ENCODE data around the gene OGFR.
A peak's percentile ranks its signal among the peaks of the same experiment; 100 is the strongest.

Gene OGFR

GRCh38 chr20:62815066-62815991 lies 10.7 kb downstream of the OGFR start:
- H3K27me3 ChIP-seq (ENCODE audit: control insufficient read depth, insufficient read depth, low read length, poor library complexity, severe bottlenecking), result peaks cover 28% of the 10 kb centered on the region
- no peaks in the 10 kb centered on the region for H3K9me3 ChIP-seq (ENCODE audit: control insufficient read depth, low read length)
- no peaks in the 10 kb centered on the region for H3K36me3 ChIP-seq (ENCODE audit: control insufficient read depth, insufficient read depth, low read length)
- H3K27ac ChIP-seq (ENCODE audit: insufficient read depth, low read depth, low read length, poor library complexity, severe bottlenecking), result peak overlapping the region; percentile 27
- H3K4me1 ChIP-seq (ENCODE audit: control insufficient read depth, insufficient read depth, low read length), result peaks cover 27% of the 10 kb centered on the region
- WGBS, 2 experiments, result 15% methylated on average over 24 of the region's 24 CpGs
- no peak overlapping the region for H3K4me3 ChIP-seq (ENCODE audit: insufficient read depth, low read depth, low read length)

GRCh38 chr20:62816031-62816883 lies 11.6 kb downstream of the OGFR start:
- no peaks in the 10 kb centered on the region for H3K9me3 ChIP-seq (ENCODE audit: control insufficient read depth, low read length)
- no peak overlapping the region for H3K27ac ChIP-seq (ENCODE audit: insufficient read depth, low read depth, low read length, poor library complexity, severe bottlenecking)
- peaks cover 27% of the 10 kb centered on the region for H3K4me1 ChIP-seq (ENCODE audit: control insufficient read depth, insufficient read depth, low read length)
- WGBS, 2 experiments, result 1% methylated on average over 57 of the region's 57 CpGs
- H3K36me3 ChIP-seq (ENCODE audit: control insufficient read depth, insufficient read depth, low read length), result no peaks in the 10 kb centered on the region
- H3K4me3 ChIP-seq (ENCODE audit: insufficient read depth, low read depth, low read length), result peak overlapping the region; percentile 33
- peaks cover 28% of the 10 kb centered on the region for H3K27me3 ChIP-seq (ENCODE audit: control insufficient read depth, insufficient read depth, low read length, poor library complexity, severe bottlenecking)

- Histone ChIP-seq H3K36me3 (ENCODE audit: control insufficient read depth, insufficient read depth, low read length) (no peaks in the 10 kb centered on the region), H3K27me3 (ENCODE audit: control insufficient read depth, insufficient read depth, low read length, poor library complexity, severe bottlenecking) (peaks cover 28% of the 10 kb centered on the region), H3K27ac (ENCODE audit: insufficient read depth, low read depth, low read length, poor library complexity, severe bottlenecking) (no peak within 1 kb of the TSS), H3K9me3 (ENCODE audit: control insufficient read depth, low read length) (no peaks in the 10 kb centered on the region), H3K4me3 (ENCODE audit: insufficient read depth, low read depth, low read length) (peak within 1 kb of the TSS; percentile 33), H3K4me1 (ENCODE audit: control insufficient read depth, insufficient read depth, low read length) (peaks cover 27% of the 10 kb centered on the region)
- 8% methylated on average over 108 of the region's 108 CpGs for WGBS, 2 experiments
Measured at GRCh38 chr20:62816884-62817873, 12.5 kb downstream of the OGFR start, which contains the start of gene COL9A3. TSS of gene COL9A3 (plus strand) at chr20:62817050. CDS start at chr20:62817065, 15 bp downstream.

GRCh38 chr20:62817975-62818591 lies 13.4 kb downstream of the OGFR start:
- H3K27ac ChIP-seq (ENCODE audit: insufficient read depth, low read depth, low read length, poor library complexity, severe bottlenecking), result peak overlapping the region; percentile 55
- WGBS, 2 experiments, result 85 to 88% methylated on average over 12 of the region's 12 CpGs
- H3K27me3 ChIP-seq (ENCODE audit: control insufficient read depth, insufficient read depth, low read length, poor library complexity, severe bottlenecking), result peaks cover 28% of the 10 kb centered on the region
- no peaks in the 10 kb centered on the region for H3K36me3 ChIP-seq (ENCODE audit: control insufficient read depth, insufficient read depth, low read length)
- H3K4me3 ChIP-seq (ENCODE audit: insufficient read depth, low read depth, low read length), result peak overlapping the region; percentile 33
- H3K4me1 ChIP-seq (ENCODE audit: control insufficient read depth, insufficient read depth, low read length), result peaks cover 27% of the 10 kb centered on the region
- H3K9me3 ChIP-seq (ENCODE audit: control insufficient read depth, low read length), result no peaks in the 10 kb centered on the region

GRCh38 chr20:62818592-62819493 lies 14.2 kb downstream of the OGFR start:
- H3K4me3 ChIP-seq (ENCODE audit: insufficient read depth, low read depth, low read length), result no peak overlapping the region
- WGBS, 2 experiments, result 79 to 81% methylated on average over 25 of the region's 25 CpGs
- H3K27me3 ChIP-seq (ENCODE audit: control insufficient read depth, insufficient read depth, low read length, poor library complexity, severe bottlenecking), result peaks cover 28% of the 10 kb centered on the region
- no peaks in the 10 kb centered on the region for H3K36me3 ChIP-seq (ENCODE audit: control insufficient read depth, insufficient read depth, low read length)
- H3K27ac ChIP-seq (ENCODE audit: insufficient read depth, low read depth, low read length, poor library complexity, severe bottlenecking), result no peak overlapping the region
- peaks cover 34% of the 10 kb centered on the region for H3K4me1 ChIP-seq (ENCODE audit: control insufficient read depth, insufficient read depth, low read length)
- no peaks in the 10 kb centered on the region for H3K9me3 ChIP-seq (ENCODE audit: control insufficient read depth, low read length)

GRCh38 chr20:62819494-62820174 lies 15.0 kb downstream of the OGFR start:
- Histone ChIP-seq H3K27me3 (ENCODE audit: control insufficient read depth, insufficient read depth, low read length, poor library complexity, severe bottlenecking) (peaks cover 28% of the 10 kb centered on the region), H3K9me3 (ENCODE audit: control insufficient read depth, low read length) (no peaks in the 10 kb centered on the region), H3K4me1 (ENCODE audit: control insufficient read depth, insufficient read depth, low read length) (peaks cover 40% of the 10 kb centered on the region), H3K36me3 (ENCODE audit: control insufficient read depth, insufficient read depth, low read length) (no peaks in the 10 kb centered on the region), H3K4me3 (ENCODE audit: insufficient read depth, low read depth, low read length) (no peak overlapping the region), H3K27ac (ENCODE audit: insufficient read depth, low read depth, low read length, poor library complexity, severe bottlenecking) (no peak overlapping the region)
- WGBS, 2 experiments, result 88 to 90% methylated on average over 16 of the region's 16 CpGs

- H3K36me3 ChIP-seq (ENCODE audit: control insufficient read depth, insufficient read depth, low read length), result no peaks in the 10 kb centered on the region
- peaks cover 34% of the 10 kb centered on the region for H3K4me1 ChIP-seq (ENCODE audit: control insufficient read depth, insufficient read depth, low read length)
- H3K9me3 ChIP-seq (ENCODE audit: control insufficient read depth, low read length), result no peaks in the 10 kb centered on the region
- WGBS, 2 experiments, result 91 to 92% methylated on average over 23 of the region's 23 CpGs
- H3K27ac ChIP-seq (ENCODE audit: insufficient read depth, low read depth, low read length, poor library complexity, severe bottlenecking), result no peak overlapping the region
- H3K4me3 ChIP-seq (ENCODE audit: insufficient read depth, low read depth, low read length), result no peak overlapping the region
- peaks cover 28% of the 10 kb centered on the region for H3K27me3 ChIP-seq (ENCODE audit: control insufficient read depth, insufficient read depth, low read length, poor library complexity, severe bottlenecking)
Measured at GRCh38 chr20:62820208-62820961, 15.8 kb downstream of the OGFR start.

Measured in ectodermal cell (in vitro differentiated cells).